Umbilical cord (tissue), 2 donors: ENCODE data around the gene ZDHHC9. TPM values are rescaled to one million over a fixed set of nuclear protein-coding genes. Genes with fewer than 3 reads are reported as not detected.
"Not testable (repeated sequence)": the region's sequence is repeated elsewhere in the genome, so short reads cannot be mapped to it uniquely, and the experiment has no call there.

Source experiments
- DNase-seq: peaks from one replicate; pipeline ENCODE4 v3.0.0-alpha.2; 2015; ENCODE audit warnings: low spot score
- total RNA-seq: library from RNA; depleted of rRNA; stranded (reverse); fragments of >200 nt; gene quantifications from one replicate; pipeline ENCODE4 v1.2.3, GENCODE V29; 2014; ENCODE audit warnings: low replicate concordance; ENCODE audit not compliant: insufficient read depth

Gene ZDHHC9
- 8.9 TPM for total RNA-seq

DNA sequence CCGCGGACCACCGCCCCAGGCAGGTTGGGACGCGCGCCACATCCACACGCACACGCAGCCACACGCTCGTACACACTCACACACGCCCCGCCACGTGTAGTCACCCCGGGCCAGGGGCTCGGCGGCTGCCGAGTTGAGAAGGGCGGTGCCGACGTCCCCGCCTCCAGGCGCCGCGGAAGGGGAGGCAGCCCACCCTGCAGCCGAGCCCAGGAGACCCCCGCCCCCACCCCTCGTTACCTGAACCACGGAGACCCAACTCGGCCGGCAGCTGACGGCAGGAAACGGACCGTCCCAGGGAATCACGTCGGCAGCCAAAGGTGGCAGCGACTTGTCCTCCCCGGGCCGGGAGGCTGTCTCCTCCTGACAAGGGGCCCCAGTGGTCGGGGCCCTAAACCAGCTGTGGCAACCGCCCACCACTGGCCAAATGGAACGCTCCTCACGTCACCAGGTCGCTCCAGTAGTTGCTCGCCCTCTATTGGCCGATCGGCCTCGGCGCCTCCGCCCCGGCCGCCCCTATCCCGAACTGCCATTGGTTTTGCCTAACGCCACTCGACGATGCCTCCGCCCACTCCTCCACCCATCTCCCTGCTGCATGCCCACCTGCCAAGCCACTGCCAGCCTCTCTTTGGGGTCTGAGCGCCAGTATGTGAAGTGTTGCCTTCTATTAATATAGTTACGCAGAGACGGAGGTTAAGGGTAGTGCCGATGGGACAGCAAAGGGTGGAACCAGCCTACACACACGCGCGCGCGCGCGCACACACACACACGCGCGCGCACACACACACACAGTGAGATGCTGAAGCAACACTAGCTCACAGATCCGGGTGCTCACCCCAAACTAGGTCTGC is at the start of gene ZDHHC9:
Gene ZDHHC9 (minus strand): TSS at position 428 of the 848 bp plus-strand sequence. CDS start 1,941 bp downstream, outside the sequence.
- DNase-seq, result peak; percentile 87

DNA sequence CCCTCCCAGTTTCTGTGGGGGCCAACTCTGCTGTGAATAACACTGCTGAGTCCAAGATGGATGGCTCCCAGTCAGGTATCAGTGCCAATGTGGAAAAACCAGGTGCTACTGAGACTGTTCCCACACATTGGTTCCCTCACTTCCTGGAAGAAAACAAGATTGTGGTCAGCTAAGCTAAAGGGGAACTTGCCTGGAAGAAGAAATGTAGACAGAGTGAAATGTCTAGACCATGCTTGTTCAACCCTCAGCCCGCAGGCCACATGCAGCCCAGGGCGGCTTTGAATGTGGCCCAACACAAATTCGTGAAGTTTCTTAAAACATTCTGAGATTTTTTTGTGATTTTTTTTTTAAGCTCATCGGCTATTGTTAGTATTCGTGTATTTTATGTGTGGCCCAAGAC is 33.7 kb upstream of the ZDHHC9 start:
- no peak for DNase-seq

DNA sequence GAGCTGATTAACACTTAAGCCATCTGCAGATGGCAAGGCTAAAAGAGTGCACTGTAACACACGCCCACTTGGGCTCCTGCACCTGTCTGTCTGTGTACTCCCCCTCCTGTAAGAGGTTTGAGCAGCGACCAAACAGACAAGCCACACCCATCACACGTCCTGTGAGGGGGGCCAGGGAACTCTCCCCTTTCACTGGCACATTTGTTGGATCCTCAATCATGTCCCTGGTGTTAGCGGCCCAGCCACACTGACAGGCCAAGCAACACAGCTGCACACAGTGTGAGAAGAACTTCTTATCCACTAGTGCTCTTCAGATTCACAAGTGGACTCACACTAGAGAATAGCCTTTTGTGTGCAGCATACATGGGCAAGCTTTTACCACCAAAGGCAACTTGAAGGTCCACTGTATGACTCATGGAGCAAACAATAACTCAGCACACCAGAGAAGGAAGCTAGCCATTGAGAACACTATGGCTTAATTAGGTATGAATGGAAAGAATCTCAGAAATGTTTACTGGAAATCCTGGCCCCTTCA is 33.2 kb upstream of the ZDHHC9 start:
- no peak for DNase-seq

DNA sequence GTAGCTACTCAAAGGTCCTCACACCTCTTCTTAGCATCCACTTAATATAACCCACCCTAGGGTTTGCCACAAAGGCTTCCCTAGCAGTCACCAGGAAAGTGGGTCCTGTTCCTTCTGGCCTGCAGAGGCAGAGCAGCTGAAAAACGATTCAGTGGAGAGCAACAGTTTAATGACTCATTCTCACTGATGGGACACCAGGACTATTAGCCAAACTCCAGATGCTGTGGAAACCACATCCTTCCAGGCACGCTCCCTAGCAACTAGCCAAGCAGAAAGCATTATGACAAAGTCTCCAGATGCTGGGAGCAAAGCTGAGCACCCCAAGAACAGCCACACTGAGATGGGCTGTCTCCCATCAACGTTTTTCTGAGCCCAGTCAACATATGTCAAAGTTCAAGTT is 32.0 kb upstream of the ZDHHC9 start:
- no peak for DNase-seq

DNA sequence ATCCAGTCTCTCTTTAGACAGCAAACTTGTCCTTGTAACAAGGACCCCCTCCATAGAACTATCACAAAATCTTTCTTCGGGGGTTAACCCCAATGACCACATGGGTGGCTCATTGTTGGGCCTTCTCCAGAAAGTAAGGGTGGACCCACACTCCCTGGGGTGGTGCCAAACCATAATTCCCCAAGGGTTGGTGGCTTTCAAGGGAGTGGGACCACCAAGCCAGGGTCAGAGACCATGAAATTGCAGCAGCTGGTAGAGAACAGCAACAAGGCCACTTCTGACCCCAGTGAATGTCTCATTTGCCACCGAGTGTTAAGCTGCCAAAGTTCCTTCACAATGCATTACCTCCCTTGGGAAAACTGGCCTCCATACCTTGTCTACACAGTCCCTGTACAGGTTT is 28.8 kb upstream of the ZDHHC9 start:
- no peak for DNase-seq

DNA sequence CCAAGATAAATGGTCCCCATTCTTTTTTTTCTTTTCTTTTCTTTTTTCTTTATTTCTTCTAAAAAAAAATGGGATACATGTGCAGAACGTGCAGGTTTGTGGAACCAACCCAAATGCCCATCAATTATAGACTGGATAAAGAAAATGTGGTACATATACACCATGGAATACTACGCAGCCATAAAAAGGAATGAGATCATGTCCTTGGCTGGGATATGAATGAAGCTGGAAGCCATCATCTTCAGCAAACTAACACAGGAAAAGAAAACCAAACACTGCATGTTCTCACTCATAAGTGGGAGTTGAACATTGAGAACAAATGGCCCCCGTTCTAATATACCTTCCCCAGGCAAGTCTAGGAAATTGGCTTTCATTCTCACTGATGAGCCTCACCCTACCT is 22.6 kb upstream of the ZDHHC9 start:
- not testable (repeated sequence) for DNase-seq

DNA sequence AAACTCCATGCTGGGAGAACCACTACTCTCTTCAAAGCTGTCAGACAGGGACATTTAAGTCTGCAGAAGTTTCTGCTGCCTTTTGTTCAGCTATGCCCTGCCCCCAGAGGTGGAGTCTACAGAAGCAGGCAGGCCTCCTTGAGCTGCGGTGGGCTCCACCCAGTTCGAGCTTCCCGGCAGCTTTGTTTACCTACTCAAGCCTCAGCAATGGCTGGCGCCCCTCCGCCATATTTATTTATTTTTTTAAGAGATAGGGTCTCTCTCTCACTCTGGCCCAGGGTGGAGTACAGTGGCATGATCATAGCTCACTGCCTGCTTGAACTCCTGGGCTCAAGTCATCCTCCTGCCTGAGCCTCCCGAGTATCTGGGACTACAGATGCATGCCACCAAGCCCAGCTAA is 15.4 kb upstream of the ZDHHC9 start:
- not testable (repeated sequence) for DNase-seq

DNA sequence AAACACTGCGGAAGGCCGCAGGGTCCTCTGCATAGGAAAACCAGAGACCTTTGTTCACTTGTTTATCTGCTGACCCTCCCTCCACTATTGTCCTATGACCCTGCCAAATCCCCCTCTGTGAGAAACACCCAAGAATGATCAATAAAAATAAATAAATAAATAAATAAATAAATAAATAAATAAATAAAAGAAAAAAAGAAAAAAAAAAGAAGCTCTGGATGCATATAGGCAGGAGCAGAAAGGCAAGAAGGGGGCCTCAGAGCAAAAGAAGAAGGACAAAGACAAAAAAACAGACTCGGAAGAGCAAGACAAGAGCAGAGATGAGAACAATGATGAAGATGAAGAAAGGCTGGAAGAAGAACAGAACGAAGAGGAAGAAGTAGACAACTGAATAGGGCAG is 8.1 kb upstream of the ZDHHC9 start:
- not testable (repeated sequence) for DNase-seq

DNA sequence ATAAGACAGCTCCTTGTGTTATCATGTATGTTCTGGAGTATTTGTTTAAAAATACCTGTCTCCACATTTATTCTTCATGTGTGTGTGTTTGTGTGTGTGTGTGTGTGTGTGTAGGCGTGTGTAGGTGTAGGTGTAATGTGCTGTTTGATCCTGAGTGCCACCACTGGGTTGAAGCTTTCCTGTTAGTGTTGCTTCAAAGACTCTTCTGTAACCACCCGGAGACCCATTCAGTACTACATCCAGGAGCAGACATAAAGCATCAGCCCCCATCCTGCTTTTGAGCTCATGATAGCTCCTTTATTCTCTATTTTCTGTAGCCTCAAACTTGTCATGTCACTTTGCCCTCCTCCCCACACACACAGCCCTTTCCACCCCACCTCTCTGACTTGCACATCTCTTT is 3.0 kb upstream of the ZDHHC9 start:
- no peak for DNase-seq

DNA sequence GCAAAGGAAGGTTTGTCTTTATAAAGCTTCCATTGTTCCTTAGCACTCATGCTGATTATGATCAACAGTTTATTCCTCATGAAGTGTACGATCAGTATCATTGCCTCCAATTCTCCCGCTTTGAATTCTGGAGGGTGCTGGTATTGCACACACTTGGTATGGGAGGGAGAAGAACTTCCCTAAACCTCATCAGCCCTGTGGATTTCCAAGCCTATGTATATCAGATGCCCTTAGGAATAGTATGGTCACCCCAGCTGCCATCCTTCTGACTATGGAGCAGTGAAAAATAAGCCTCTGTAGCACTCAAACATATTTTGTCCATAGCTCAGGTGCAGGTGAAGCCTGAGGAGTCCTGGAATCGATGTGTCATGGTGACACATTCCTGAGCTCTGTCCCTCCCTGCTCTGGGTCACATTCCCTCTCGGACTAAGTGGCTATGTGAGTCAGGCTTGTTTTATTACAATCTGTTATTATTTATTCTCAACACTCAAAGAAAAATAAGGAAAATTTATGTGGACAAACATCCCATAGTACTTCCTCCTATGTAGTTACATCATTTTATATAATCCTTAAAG is 2.0 kb upstream of the ZDHHC9 start:
- DNase-seq, result no peak

DNA sequence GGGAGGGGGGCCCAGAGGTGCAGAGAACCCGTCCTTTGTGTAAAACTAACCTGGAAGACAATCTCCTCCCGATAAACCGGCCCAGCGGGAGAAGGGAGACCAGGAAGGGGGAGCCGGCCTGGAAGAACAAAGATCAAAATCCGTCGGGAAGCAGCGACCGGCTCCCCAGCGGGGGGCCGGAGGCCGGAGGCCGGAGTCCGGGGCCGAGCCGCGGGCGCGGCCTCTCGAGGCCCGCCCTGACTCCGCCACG is 552 bp downstream of the ZDHHC9 start:
- no peak for DNase-seq

DNA sequence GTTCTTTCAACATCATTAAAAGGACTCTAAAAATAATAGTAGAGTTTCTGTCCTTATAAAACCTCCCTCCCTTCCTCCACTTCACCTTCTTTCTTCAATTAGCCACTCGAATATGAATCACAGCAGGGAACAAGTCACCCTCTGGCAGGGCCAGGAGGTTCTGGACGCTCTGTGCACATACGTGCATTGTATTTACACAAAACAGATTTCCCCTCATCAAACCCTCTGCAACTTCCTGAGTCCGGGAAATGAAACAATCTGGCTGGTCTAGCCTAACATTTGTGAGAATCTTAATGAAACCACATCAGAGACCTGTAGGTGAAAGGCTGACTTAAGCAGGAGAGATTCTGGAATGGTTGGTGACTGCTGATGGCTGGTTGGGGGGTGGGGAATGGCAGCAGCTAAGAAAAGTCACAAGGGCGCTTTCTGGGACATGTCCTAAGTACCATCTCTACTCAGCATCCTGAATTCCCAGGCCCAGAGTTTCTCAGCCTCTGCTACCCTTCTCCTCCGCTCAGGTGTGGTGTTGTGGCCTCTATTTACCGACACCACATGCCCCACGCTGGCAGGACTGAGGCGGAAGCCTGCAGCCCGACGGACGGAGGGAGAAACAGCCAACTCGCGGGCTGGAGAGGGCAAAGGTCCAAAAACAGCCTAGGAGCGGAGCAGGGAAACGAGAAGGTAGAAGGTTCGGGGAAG is 1.0 kb downstream of the ZDHHC9 start:
- peak; percentile 7 for DNase-seq

DNA sequence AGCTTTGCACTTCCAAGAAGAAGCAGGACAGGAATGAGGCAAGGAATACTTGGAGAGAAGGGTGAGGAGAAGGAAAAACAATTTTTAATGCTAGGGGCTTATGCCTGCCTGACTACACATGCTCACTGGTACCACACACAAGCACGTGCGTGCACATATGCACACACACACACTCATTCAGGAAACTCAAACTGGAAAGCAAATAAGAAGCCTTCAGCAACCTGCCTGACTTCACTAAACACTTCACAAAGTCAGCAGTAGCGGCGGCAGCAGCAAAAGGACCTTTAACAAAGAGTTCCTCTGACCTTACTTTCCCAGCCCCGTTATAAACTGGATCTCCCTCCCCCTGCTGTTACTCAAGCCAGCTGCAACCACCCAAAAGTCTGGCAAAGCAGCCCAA is 3.3 kb downstream of the ZDHHC9 start:
- no peak for DNase-seq

DNA sequence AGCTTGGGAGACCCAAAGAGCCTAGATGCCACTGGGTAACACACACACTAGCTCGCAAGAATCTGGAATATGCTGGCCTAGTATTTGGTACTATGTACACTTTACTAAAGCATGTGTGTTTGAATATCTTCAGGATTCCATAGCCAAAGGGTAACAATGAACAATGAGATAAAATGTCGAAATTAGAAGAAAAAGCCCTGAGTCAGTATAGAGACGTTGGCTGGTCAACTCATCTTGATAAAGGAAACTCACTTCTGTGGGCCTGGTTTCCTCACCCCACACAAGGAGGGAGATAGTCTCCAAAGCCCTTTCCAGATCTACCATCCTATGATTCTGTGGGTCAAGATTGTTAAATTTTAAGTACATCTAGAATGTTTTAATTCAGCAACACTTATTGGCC is 6.9 kb downstream of the ZDHHC9 start:
- no peak for DNase-seq

DNA sequence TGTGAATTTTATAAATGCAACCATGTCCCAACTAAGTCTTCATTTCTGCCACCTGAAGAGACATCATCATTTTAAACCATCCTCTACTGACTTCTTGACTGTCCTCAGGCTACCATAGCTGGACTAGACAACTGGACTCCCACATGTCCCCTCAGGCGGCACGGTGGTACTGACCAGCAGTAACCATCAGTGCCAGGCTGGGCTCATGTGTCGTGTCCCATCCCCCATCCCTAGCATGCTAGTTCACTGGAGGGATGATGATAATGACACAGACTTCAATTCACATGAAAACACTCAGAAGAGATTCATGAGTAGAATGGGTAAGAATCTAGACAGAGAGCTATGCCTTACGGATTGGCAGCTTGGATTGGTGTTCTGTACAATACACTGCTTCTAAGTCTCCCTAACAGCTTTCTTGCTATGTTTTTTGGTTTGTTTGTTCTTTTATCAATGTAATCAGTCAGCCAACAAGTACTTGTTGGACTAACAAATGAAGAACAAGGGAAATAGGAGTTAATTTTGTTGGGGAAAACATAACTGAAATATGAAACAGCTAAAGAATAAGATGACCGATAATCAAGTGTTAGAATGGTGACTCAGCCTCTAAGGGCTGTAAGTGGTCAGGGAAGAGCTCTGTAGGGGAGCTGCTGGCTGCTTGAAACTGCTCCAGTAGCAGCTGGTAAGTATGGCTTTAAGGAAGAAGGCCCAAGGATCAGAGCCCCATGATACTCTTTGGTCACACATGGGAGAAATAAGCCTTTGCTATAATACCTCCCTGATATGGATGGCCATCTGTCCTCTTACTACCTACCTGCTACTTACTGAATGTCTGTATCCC is 10.3 kb downstream of the ZDHHC9 start:
- no peak for DNase-seq

DNA sequence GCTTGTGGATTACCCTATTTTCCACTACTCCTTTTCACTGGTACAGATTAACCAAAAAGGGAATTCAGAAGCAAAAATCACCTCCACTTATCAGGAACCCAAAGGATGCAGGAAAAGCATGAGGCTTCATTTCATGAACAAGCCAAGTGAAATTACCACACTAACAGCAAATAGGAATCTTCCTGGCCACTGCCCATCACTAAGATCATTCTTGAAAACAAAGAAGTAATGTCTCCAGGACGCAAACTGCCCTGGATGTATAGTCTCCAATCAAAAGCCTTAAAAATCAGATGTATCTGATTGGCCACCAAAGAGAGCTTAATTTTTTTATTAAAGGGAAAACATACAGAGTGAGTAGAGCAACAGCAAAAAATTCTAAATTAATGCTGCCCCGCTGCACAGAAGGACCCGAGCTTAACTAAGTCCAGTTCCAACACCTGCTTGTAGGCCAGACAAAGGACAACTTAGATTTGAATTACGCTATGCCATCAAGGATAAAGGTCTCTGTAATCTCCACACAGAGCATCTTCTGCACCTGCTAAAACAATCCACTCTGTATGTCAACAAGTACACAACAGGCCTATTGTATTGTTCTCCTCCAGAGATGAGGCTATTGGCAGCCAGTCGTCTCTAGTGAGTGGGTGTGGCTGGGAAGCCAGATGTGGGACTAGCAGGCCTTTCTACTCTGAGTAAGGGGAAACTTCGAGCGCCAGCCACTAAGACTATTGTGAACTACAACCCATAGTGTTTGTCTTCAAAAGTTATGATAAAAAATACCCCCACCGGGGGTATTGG is 12.4 kb downstream of the ZDHHC9 start:
- DNase-seq, result no peak

DNA sequence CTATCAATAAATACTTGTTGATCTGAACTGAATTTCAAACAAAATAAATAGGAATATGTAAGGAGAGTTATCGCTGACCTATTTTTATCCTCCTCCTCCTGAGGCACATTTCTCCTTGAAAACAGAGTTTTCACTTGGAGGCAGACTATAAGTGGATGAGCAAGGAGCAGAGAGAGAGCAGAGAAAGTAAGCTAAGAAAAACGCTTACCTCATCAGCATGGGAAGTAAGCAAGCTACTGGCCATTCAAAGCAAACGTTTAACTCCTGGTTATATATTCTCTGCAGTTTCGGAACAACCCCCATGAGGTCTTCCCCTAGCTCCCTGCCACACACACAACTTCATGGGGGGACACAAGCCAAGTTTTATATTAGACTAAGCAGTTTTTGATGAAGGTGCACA is 13.2 kb downstream of the ZDHHC9 start:
- no peak for DNase-seq

DNA sequence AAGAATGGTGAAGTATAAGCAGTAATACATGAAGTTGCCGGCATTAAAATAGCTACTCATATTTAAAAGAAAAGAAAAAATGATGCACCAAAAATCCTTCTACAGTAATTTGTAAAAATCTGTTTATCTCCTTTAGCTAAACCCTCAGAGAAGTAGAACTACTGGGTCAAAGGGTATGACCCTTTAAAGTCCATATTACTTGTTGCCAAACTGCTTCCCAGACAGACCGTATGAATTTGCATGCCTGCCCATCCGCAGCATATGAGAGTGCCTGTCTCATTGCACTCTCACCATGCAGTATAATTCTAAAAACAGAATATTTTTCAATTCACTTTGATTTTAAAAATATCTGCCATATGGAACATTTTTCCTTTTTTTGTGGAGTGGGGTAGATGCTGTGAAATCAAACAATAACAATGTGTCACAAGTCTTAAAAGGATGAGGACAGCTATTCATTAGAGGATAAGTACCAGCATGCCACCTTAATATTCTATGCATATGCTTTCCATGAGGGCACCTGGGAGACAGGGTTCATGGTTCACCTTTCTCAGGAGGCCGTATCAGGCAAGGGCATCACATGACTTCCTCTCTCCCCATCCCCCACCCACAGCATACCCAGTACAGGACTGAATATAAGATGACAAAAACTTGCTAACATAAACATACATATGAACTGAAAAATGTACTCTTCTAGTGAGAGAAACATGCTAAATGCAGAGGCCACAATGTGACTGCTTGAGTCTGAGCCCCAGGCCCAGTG is 17.8 kb downstream of the ZDHHC9 start:
- DNase-seq, result no peak

DNA sequence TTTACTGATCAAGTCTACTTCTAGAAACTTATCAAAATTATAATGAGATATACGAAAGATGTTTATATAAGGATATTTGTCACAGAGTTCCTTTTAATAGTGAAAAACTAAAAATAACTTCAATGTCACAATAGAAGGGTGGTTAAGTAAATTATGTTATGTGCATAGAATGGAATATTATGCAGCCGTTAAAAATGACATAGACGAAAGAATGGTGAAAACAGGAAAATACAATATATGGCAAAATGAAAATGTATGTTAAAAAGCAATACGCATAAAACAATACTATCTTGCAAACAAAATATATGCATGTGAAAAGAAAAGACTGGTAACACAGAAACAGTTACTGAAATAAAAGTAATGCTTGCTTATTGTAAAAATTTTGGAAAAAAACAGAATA is 19.1 kb downstream of the ZDHHC9 start:
- no peak for DNase-seq

DNA sequence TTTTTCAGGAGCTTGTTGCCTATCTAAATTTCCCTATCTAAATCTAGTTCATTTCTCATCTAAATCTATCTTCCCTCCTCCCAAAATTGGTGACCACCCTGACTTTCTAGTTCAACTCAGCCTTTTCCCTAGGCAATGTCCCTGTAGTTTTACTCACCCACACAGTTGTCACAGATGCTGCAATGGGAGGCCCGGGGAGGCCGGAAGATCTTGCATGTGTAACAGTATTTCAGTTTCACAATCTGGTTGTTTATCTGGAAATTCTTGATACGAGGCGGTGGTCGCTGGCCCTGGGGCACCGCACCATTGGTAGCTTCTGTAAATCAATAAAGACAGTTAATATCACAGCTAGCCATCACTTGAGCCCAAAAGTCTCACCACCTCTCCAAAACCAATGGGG is 20.2 kb downstream of the ZDHHC9 start:
- DNase-seq, result no peak
